BLaER1 treated with 17β-estradiol and CSF1 and Interleukin-3, amounts not matched to agents 10 nM and 100 nM (cell line): ENCODE measurements around the gene IDH3A.

ENCODE experiments used
- H3K27ac ChIP-seq, 11 experiments: shearing (Covaris generic); formaldehyde crosslinking; 2 replicates each; pipeline ENCODE4 v1.8.1; 2022
- H3K27me3 ChIP-seq, 11 experiments: shearing (Covaris generic); formaldehyde crosslinking; 2 replicates each; pipeline ENCODE4 v1.8.1; 2022
- H3K36me3 ChIP-seq, 11 experiments: shearing (Covaris generic); formaldehyde crosslinking; 2 replicates each; pipeline ENCODE4 v1.8.1; 2022
- H3K4me1 ChIP-seq, 10 experiments: shearing (Covaris generic); formaldehyde crosslinking; 2 replicates each; pipeline ENCODE4 v1.8.1; 2022
- H3K4me2 ChIP-seq, 11 experiments: shearing (Covaris generic); formaldehyde crosslinking; 2 replicates each; pipeline ENCODE4 v1.8.1; 2022
- H3K4me3 ChIP-seq, 10 experiments: shearing (Covaris generic); formaldehyde crosslinking; 2 replicates each; pipeline ENCODE4 v1.8.1; 2022
- H3K9ac ChIP-seq, 11 experiments: shearing (Covaris generic); formaldehyde crosslinking; 2 replicates each; pipeline ENCODE4 v1.8.1; 2022
- H3K9me3 ChIP-seq, 11 experiments: shearing (Covaris generic); formaldehyde crosslinking; replicated peaks in 1 of 11; 2 replicates each; pipeline ENCODE4 v1.8.1; 2022
- H4K20me1 ChIP-seq, 11 experiments: shearing (Covaris generic); formaldehyde crosslinking; 2 replicates each; pipeline ENCODE4 v1.8.1; 2022
- Cebpa-rat ChIP-seq, 11 experiments: shearing (Covaris generic); IDR thresholded peaks; 2 replicates each; pipeline ENCODE4 v1.8.1; 2022

The IDH3A gene

GRCh38 chr15:78212546-78213424 is 63.6 kb downstream of the IDH3A start:
- Histone ChIP-seq H4K20me1 (no peaks in the 10 kb centered on the region; a peak in 1 of 22 replicates), H3K27ac (no peak overlapping the region), H3K36me3 (no peaks in the 10 kb centered on the region), H3K9me3 (no peaks in the 10 kb centered on the region), H3K9ac (no peak overlapping the region), H3K4me3 (no peak overlapping the region), H3K27me3 (no peaks in the 10 kb centered on the region), H3K4me2 (peak overlapping the region in 4 of 11 experiments; percentile 10 to 61 (median 50); a peak in 8 of 22 replicates), H3K4me1 (peaks cover 8 to 19% (median 13%) of the 10 kb centered on the region in 10 experiments; a peak in 18 of 20 replicates)
- no peak for TF ChIP-seq Cebpa-rat (IDR thresholded peaks at IDR 0.05)

DNA sequence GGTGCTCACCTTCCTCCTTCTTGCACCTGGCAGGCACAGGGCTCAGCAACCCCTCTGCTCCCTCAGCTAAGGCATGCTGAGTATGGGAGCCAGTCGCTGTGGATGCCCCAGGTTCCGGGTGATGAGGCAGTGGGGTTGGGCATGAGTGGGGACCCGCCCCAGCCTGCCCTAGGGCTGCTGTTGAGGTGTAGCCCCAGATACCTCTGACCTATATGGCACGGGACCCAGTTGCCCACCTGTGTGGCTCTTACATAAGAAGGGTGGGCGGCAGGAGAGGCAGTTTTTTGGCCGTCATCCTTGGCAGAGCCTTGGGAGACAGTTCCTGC is 64.2 kb downstream of the IDH3A start:
- no peaks in the 10 kb centered on the region for H3K9me3 ChIP-seq
- H4K20me1 ChIP-seq: no peaks in the 10 kb centered on the region; a peak in 1 of 22 replicates
- no peak overlapping the region for H3K9ac ChIP-seq
- H3K27me3 ChIP-seq: no peaks in the 10 kb centered on the region
- H3K4me1 ChIP-seq: peaks cover 8 to 19% (median 13%) of the 10 kb centered on the region in 10 experiments; a peak in 18 of 20 replicates
- H3K4me3 ChIP-seq: no peak overlapping the region
- no peaks in the 10 kb centered on the region for H3K36me3 ChIP-seq
- H3K4me2 ChIP-seq: no peak overlapping the region
- no peak for TF ChIP-seq Cebpa-rat (IDR thresholded peaks at IDR 0.05)
- H3K27ac ChIP-seq: no peak overlapping the region

DNA sequence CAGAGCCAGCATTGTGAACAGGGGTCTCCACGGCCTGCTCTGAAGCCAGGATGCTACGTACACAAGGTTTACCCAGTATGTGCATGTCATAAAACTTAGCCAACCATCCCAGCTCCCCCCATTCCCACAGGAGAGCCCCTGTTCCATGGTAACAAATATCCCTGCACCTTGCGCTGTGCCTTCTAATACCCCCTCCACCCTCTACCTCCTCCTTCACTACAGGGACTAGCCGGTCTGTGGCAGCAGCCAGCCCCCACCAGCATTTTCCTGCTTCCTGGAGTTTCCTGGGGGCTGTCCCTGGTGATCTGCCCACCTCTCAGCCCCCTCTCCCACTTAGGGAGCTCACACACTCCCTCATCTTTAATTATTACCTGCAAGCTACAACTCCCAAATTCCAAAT is 64.8 kb downstream of the IDH3A start:
- Histone ChIP-seq H3K27ac (no peak overlapping the region), H3K4me1 (peaks cover 8 to 19% (median 13%) of the 10 kb centered on the region in 10 experiments; a peak in 18 of 20 replicates), H3K9me3 (no peaks in the 10 kb centered on the region), H3K36me3 (no peaks in the 10 kb centered on the region), H3K27me3 (no peaks in the 10 kb centered on the region), H3K4me3 (no peak overlapping the region), H4K20me1 (no peaks in the 10 kb centered on the region; a peak in 1 of 22 replicates), H3K4me2 (no peak overlapping the region), H3K9ac (no peak overlapping the region)
- no peak for TF ChIP-seq Cebpa-rat (IDR thresholded peaks at IDR 0.05)

DNA sequence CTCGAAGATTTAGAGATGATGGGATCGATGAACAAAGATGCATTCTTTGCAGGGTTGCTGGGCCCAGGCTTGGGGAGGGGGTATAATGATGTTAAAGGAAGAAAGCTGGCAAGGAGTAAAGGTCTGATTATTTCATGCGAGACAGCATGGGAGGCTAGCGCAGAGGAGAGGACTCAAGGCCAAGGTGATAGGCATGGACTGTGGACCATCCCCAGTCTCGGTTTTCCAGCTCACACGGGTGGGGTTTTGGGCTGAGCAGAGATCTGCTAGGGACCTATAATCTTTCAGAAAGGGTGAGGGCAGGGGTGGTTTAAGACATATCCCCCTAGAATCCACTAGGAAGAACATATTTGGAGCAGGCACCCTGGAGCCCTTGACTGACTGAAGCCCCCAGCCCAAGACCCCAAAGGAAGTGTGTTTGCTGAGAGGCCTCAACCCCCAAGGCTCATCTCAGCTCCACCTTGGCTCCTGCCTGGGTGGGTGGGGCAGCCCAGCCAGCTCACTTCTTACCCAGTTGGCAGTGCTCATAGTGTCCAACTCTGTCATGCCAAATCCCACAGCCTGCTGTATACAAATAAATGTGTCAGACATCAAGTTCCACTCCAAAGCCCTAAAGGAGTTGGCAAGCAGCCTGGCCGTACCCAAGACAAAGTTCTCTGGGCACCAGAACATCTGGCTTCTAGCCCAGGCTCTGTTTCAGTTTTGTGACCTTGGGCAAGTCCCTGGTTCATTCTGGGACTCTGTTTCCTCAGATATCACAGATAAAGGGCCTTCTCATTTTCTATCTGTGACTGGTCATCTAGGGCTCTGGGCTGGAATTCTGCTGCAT is 67.3 kb downstream of the IDH3A start:
- Histone ChIP-seq H3K4me2 (no peak overlapping the region), H3K4me3 (no peak overlapping the region), H3K36me3 (no peaks in the 10 kb centered on the region), H3K4me1 (peaks cover 0 to 16% (median 3%) of the 10 kb centered on the region in 10 experiments; a peak in 9 of 20 replicates), H4K20me1 (no peaks in the 10 kb centered on the region; a peak in 1 of 22 replicates), H3K27ac (no peak overlapping the region), H3K9ac (no peak overlapping the region), H3K9me3 (no peaks in the 10 kb centered on the region), H3K27me3 (no peaks in the 10 kb centered on the region)
- no peak for TF ChIP-seq Cebpa-rat (IDR thresholded peaks at IDR 0.05)

- H3K4me2 ChIP-seq: no peak overlapping the region
- no peaks in the 10 kb centered on the region for H3K4me1 ChIP-seq
- H3K4me3 ChIP-seq: no peak overlapping the region
- no peak overlapping the region for H3K27ac ChIP-seq
- H3K9me3 ChIP-seq: no peaks in the 10 kb centered on the region
- TF ChIP-seq Cebpa-rat (IDR thresholded peaks at IDR 0.05): no peak
- H4K20me1 ChIP-seq: no peaks in the 10 kb centered on the region
- H3K9ac ChIP-seq: no peak overlapping the region
- no peaks in the 10 kb centered on the region for H3K27me3 ChIP-seq
- H3K36me3 ChIP-seq: no peaks in the 10 kb centered on the region
Measured at GRCh38 chr15:78220713-78221112, 71.6 kb downstream of the IDH3A start.
